GM12878 (cell line): ENCODE data around the gene PYM1.

Source experiments
- CHD1 ChIP-seq: IDR thresholded peaks from 2 replicates; pipeline ENCODE4 v1.6.1; 2012; ENCODE audit warnings: low read depth, low read length, improper control_type of control experiment
- CREB1 ChIP-seq: IDR thresholded peaks from 2 replicates; pipeline ENCODE4 v1.6.1; 2012; ENCODE audit warnings: low read depth, mild to moderate bottlenecking, inconsistent platforms
- GABPA ChIP-seq: IDR thresholded peaks from 2 replicates; pipeline ENCODE4 v1.6.1; 2014; ENCODE audit warnings: antibody characterized with exemption, low read depth, mild to moderate bottlenecking, inconsistent platforms
- MXI1 ChIP-seq: fragments of 150-350 bp; IDR thresholded peaks from 2 replicates; pipeline ENCODE4 v1.6.1; 2011; ENCODE audit warnings: low read depth, mild to moderate bottlenecking, inconsistent platforms, low read length, improper control_type of control experiment
- POLR2A ChIP-seq: IDR thresholded peaks from 2 replicates; pipeline ENCODE4 v1.6.1; 2011; ENCODE audit warnings: low read depth, mild to moderate bottlenecking, low read length

- TF ChIP-seq POLR2A (no peak), CREB1 (no peak), GABPA (no peak), MXI1 (no peak), CHD1 (no peak)
Observed at GRCh38 chr12:55942055-55942454, 14.4 kb upstream of the PYM1 start.
